Measurements from ENCODE around the gene PDIA2.

The PDIA2 gene

GRCh38 chr16:290681-291405 lies 7.9 kb downstream of the PDIA2 start:
- FAIRE-seq: no peak
- no peak for DNase-seq (ENCODE audit: insufficient read length, low spot score)
- TF ChIP-seq POLR2A (IDR thresholded peaks at IDR 0.05; ENCODE audit: low read depth, low read length): no peak

GRCh38 chr16:291539-291938 lies 8.6 kb downstream of the PDIA2 start:
- TF ChIP-seq POLR2A (IDR thresholded peaks at IDR 0.05; ENCODE audit: low read depth, low read length): no peak
- FAIRE-seq (no peak), DNase-seq (ENCODE audit: insufficient read length, low spot score) (no peak)

DNA sequence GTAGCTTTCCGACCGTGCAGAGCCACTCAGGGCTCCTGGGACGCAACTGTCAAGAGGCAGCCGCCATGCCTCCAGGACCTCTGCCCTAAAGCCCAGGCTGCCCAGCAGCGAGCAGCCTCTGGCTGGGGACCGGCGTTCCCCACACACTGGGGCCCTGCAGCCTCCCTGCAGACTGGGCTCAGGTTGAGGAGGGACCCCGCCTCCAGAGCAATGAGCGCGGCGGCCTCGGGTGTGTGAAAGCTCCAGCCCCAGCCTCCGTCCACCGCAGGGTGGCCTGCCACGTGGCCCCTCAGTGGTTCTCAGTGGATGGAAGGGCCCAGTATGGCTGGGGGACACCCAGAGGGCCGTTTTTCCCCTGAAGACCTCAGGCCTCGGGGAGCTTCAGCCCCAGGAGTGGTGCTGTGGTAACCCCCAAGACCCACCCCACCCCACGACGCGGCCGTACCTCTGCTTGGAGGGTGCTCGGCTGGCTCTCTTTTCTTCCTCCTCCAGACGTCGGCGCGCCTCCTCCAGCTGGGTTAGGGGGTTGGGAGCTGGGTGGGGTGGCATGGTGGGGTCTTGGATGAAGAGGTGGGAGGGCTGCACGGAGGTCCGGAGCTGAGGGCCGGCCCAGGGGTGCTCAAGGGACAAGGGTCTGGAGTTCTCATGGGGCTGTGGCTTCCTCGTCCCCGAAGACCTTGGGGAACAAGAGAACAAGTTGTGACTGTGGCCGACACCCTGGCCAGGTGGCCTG lies 10.2 kb downstream of the PDIA2 start:
- no peak for TF ChIP-seq POLR2A (IDR thresholded peaks at IDR 0.05; ENCODE audit: low read depth, low read length)
- no peak for FAIRE-seq
- no peak for DNase-seq (ENCODE audit: insufficient read length, low spot score)

DNA sequence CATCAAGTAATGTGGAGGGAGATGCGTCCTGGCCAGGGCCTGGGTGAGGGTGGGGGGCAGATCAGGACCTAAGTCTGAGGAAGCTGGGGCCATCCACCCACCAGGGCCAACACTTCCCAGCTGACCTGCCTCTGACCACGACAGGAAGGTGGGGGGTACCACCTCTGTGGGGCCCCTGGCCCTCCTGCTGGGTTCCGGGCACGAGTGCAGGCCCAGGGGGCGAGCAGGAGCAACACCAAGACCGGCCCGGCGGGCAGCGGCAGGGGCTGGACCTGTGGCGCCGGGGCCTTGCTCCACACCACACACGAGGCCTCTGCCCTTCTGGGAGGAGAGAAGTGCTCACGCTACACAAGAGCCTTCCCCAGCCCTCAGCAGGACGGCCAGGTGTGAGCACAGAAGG lies 13.3 kb downstream of the PDIA2 start:
- no peak for DNase-seq (ENCODE audit: insufficient read length, low spot score)
- FAIRE-seq: no peak
- TF ChIP-seq POLR2A (IDR thresholded peaks at IDR 0.05; ENCODE audit: low read depth, low read length): no peak

DNA sequence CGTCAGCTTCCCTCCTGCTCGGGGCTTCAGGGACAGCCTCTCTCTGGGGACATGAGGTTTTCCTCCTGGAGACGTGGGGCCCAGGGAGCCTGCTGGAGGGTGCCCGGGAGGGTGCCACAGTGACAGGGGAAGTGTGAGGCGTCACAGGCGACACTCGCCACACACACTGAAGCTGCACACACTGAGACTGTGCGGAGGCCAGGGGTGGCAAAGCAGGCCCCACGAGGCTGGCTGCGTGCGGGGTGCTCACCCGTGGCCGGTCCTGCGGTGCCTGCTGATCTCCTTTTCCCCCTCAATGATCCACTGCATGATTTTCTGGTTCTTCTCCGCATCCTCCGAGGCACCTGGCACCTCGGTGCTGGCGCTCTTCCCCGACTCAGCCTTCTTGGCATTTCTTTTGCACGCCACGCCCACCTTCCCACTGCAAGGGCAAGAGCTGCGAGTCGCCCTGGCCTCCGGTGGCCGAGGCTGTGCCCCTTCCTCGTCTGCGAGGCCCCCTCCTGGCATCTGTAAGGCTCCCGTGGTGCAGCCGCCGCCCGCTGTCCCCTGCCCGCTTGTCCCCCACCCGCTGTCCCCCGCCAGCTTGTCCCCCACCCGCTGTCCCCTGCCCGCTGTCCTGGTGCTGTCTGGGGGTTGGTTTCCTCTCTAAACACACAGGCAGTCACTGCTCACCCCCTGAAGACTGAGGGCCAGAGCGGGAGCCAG lies 14.0 kb downstream of the PDIA2 start:
- TF ChIP-seq POLR2A (IDR thresholded peaks at IDR 0.05; ENCODE audit: low read depth, low read length): no peak
- DNase-seq (ENCODE audit: insufficient read length, low spot score) (no peak), FAIRE-seq (no peak)

DNA sequence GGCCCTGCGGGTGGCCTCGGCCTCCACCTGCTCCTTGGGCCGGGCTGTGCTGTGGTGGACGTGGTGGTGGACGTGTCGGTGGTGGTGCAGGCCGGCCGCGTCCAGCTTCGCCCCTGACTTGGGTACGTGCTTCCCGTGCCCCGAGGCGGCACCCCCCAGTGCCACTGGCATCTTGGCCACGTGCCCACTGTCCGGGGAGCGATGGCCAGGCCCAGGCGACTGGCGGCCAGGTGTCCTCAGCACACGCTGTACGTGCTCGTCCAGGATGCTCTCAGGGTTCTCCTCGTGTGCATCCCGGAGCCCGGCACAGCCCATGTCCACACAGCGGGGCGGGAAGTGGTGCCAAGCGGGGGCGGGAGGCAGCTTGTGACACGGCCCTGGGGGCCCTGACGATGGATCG lies 14.9 kb downstream of the PDIA2 start:
- TF ChIP-seq POLR2A (IDR thresholded peaks at IDR 0.05; ENCODE audit: low read depth, low read length): no peak
- DNase-seq (ENCODE audit: insufficient read length, low spot score) (no peak), FAIRE-seq (no peak)

GRCh38 chr16:301235-301634 lies 18.3 kb downstream of the PDIA2 start:
- DNase-seq (ENCODE audit: insufficient read length, low spot score): no peak
- TF ChIP-seq POLR2A (IDR thresholded peaks at IDR 0.05; ENCODE audit: low read depth, low read length): no peak
- FAIRE-seq: no peak

- no peak for TF ChIP-seq POLR2A (IDR thresholded peaks at IDR 0.05; ENCODE audit: low read depth, low read length)
- DNase-seq (ENCODE audit: insufficient read length, low spot score): no peak
- FAIRE-seq: no peak
These were observed 19.0 kb downstream of the PDIA2 start for GRCh38 chr16:301950-302349.

DNA sequence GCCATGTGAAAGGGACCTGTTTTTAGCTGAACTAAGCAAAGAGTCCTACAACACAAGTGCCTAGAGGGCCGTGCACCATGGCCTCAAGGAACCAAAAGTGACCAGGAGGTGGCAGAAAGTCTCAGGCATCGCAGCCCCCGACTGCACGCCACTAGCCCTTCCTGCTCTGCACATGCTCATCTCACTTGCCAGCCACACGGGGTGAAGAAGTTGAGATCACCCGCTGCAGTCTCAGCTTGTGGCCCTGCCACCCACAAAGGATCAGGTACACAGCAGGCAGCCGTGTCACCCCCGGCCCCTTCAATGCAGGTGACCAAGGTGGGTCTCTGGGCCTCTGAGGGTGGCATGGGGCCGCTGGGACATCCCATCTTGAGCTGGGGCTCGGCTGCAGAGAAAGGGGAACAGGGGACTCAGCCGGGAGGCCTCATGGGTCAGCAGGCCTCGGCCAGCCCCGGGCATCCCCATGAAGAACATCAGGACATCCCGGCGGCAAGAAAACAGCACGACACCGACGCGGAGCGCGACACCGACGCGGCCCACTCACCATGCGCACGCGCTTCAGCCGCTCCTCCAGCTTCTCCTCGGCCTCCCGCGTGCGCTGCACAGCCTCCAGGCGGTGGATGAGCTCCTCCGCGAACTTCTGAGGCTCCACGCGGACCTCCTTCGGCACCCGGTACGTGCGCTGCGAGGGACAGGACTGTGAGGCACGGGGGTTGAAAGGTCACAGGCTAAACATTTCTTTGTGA lies 21.0 kb downstream of the PDIA2 start:
- DNase-seq (ENCODE audit: insufficient read length, low spot score) (no peak), FAIRE-seq (no peak)
- TF ChIP-seq POLR2A (IDR thresholded peaks at IDR 0.05; ENCODE audit: low read depth, low read length): no peak

GRCh38 chr16:305916-306626 lies 23.1 kb downstream of the PDIA2 start:
- DNase-seq (ENCODE audit: insufficient read length, low spot score) (no peak), FAIRE-seq (no peak)
- TF ChIP-seq POLR2A (IDR thresholded peaks at IDR 0.05; ENCODE audit: low read depth, low read length): no peak

DNA sequence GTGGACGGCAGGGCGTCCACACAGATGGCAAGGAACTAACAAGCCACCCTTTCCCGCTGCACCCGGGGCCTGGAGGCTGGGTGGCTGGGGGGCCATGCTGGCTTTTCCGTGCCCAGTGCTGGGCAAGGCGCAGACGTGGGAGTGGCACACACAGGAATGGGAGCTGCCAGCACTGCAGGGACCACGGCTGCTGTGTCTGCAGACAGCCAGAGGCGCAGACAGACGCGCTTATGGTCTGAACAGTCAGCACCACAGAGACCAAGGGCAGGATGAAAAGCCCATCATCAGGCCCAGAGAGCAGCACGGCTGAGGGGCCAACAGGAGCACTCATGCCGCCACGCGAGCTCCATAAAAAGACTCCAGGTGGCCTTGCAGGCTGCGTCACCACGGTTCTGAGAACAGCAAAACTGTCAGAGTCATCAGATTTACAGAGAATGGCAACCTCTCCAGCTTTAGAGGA lies 24.0 kb downstream of the PDIA2 start:
- FAIRE-seq: no peak
- TF ChIP-seq POLR2A (IDR thresholded peaks at IDR 0.05; ENCODE audit: low read depth, low read length): no peak
- DNase-seq (ENCODE audit: insufficient read length, low spot score): no peak

DNA sequence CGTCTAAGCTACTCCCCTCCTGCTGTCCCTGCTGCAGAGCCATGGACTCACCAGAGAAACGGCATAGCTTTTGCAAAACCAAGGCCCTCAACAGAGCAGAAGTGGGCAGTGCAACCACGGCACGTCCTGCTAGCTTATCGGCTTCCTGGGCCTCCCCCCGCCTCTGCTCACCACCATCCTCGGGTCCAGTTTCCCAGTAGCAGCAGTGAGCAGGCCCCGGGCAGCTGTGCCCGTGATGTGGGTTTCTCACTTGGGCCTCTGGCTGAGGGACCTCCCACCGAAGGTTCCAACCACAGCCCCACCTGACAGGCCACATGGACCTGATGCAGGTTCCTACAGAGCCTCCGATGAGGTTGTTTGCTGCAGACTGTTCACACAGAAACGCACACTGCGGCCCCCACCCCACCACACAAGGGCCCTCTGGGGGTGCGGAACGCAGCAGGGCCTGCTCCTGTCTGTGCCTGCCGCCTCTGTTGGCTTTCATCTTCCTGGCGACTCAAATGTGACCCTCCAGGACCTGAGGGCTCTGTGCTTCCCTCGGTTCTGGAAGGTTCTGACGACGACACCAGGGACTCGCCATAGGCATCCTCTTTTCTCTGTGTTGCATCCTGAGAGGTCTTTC lies 24.8 kb downstream of the PDIA2 start:
- no peak for FAIRE-seq
- DNase-seq (ENCODE audit: insufficient read length, low spot score): no peak
- no peak for TF ChIP-seq POLR2A (IDR thresholded peaks at IDR 0.05; ENCODE audit: low read depth, low read length)

GRCh38 chr16:309476-309875 lies 26.5 kb downstream of the PDIA2 start:
- no peak for FAIRE-seq
- no peak for DNase-seq (ENCODE audit: insufficient read length, low spot score)
- TF ChIP-seq POLR2A (IDR thresholded peaks at IDR 0.05; ENCODE audit: low read depth, low read length): no peak

Measured in H54 (cell line).